CD14-positive monocyte (primary cell): ENCODE results near the gene LGR4. TPM values are rescaled to one million over a fixed set of nuclear protein-coding genes. Genes with fewer than 3 reads are reported as not detected.
A peak's percentile ranks its signal among the peaks of the same experiment; 100 is the strongest.

Source experiments
- DNase-seq, 3 donors: peaks; one replicate each; pipeline ENCODE4 v3.0.0-alpha.2; 2011 to 2022
- H2AFZ ChIP-seq: 2 replicates; pipeline ENCODE4 v1.6.0; 2012; ENCODE audit warnings: mild to moderate bottlenecking, low read depth, low read length, inconsistent platforms; ENCODE audit not compliant: insufficient read depth, poor library complexity, severe bottlenecking
- H3K27ac ChIP-seq, 2 donors: 1 replicate in 1 of 2; 2 replicates in 1 of 2; pipeline ENCODE4 v1.5.1; 2012 to 2013; ENCODE audit warnings: low read length in 2 of 2, control low read depth in 1 of 2, inconsistent platforms in 1 of 2, low read depth in 1 of 2, mild to moderate bottlenecking in 1 of 2
- H3K27me3 ChIP-seq, 2 donors: one replicate each; pipeline versions ENCODE4 v1.6.0 to v1.6.1; 2011 to 2013; ENCODE audit warnings: low read length in 2 of 2; ENCODE audit not compliant: control insufficient read depth in 2 of 2, insufficient read depth in 2 of 2
- H3K36me3 ChIP-seq, 2 donors: replicated peaks in 1 of 2; 1 replicate in 1 of 2; 2 replicates in 1 of 2; pipeline versions ENCODE4 v1.5.1 to v1.6.1; 2012 to 2013; ENCODE audit warnings: low read length in 2 of 2, control low read depth in 1 of 2, inconsistent platforms in 1 of 2, mild to moderate bottlenecking in 1 of 2; ENCODE audit not compliant: insufficient read depth in 2 of 2, control insufficient read depth in 1 of 2
- H3K4me1 ChIP-seq, 2 donors: 1 replicate in 1 of 2; 2 replicates in 1 of 2; pipeline versions ENCODE4 v1.5.1 to v1.6.1; 2012 to 2013; ENCODE audit warnings: low read length in 2 of 2, control low read depth in 1 of 2, inconsistent platforms in 1 of 2, mild to moderate bottlenecking in 1 of 2, moderate library complexity in 1 of 2; ENCODE audit not compliant: insufficient read depth in 2 of 2, control insufficient read depth in 1 of 2
- H3K4me2 ChIP-seq: replicated peaks from 2 replicates; pipeline ENCODE3; 2012; ENCODE audit warnings: low read length, moderate library complexity, mild to moderate bottlenecking; ENCODE audit not compliant: poor library complexity, severe bottlenecking; ENCODE audit errors: extremely low read depth
- H3K4me3 ChIP-seq, 3 experiments: fragments of 200-600 bp in 1 of 3; sonication (generic) in 1 of 3; replicated peaks in 1 of 3; 1 replicate in 2 of 3; 2 replicates in 1 of 3; pipeline ENCODE4 v1.5.1; 2011 to 2013; ENCODE audit warnings: low read length in 3 of 3, mild to moderate bottlenecking in 3 of 3, control low read depth in 2 of 3, low read depth in 2 of 3, inconsistent platforms in 1 of 3, moderate library complexity in 1 of 3
- H3K79me2 ChIP-seq: 2 replicates; pipeline ENCODE4 v1.6.0; 2012; ENCODE audit warnings: mild to moderate bottlenecking, control low read depth, inconsistent platforms, low read length, moderate library complexity; ENCODE audit not compliant: insufficient read depth
- H3K9ac ChIP-seq: 2 replicates; pipeline ENCODE4 v1.6.0; 2017; ENCODE audit warnings: low read length, mild to moderate bottlenecking; ENCODE audit not compliant: insufficient read depth, poor library complexity, severe bottlenecking
- H3K9me3 ChIP-seq, 2 donors: replicated peaks in 1 of 2; 1 replicate in 1 of 2; 2 replicates in 1 of 2; pipeline versions ENCODE4 v1.5.1 to v1.6.1; 2012 to 2013; ENCODE audit warnings: low read length in 2 of 2, control low read depth in 1 of 2; ENCODE audit not compliant: control insufficient read depth in 1 of 2, insufficient read depth in 1 of 2
- H4K20me1 ChIP-seq: 2 replicates; pipeline ENCODE4 v1.6.0; 2012; ENCODE audit warnings: mild to moderate bottlenecking, low read length, control low read depth, moderate library complexity; ENCODE audit not compliant: insufficient read depth
- H3K27ac Mint-ChIP-seq, 7 donors: one replicate each; pipeline ENCODE4 v1.8.0; 2020; ENCODE audit warnings: mild to moderate bottlenecking in 7 of 7, mixed read lengths in 7 of 7, moderate library complexity in 6 of 7, inconsistent platforms in 2 of 7
- H3K27me3 Mint-ChIP-seq, 3 donors: one replicate each; pipeline ENCODE4 v1.8.0; 2021 to 2022; ENCODE audit warnings: low read depth in 3 of 3, mild to moderate bottlenecking in 3 of 3, mixed read lengths in 3 of 3, moderate library complexity in 3 of 3, inconsistent platforms in 1 of 3
- H3K36me3 Mint-ChIP-seq, 2 donors: one replicate each; pipeline ENCODE4 v1.8.0; 2020; ENCODE audit warnings: mixed read lengths in 2 of 2, inconsistent platforms in 1 of 2, mild to moderate bottlenecking in 1 of 2
- H3K4me1 Mint-ChIP-seq: one replicate; pipeline ENCODE4 v1.8.0; 2020; ENCODE audit warnings: mild to moderate bottlenecking, mixed read lengths
- H3K4me3 Mint-ChIP-seq, 2 donors: one replicate each; pipeline ENCODE4 v1.8.0; 2020; ENCODE audit warnings: mild to moderate bottlenecking in 2 of 2, mixed read lengths in 2 of 2, moderate library complexity in 1 of 2
- H3K9me3 Mint-ChIP-seq, 7 donors: one replicate each; pipeline ENCODE4 v1.8.0; 2020 to 2022; ENCODE audit warnings: mixed read lengths in 7 of 7, mild to moderate bottlenecking in 6 of 7, moderate library complexity in 6 of 7, inconsistent platforms in 2 of 7
- CTCF ChIP-seq: fragments of 200-600 bp; IDR thresholded peaks from one replicate; pipeline ENCODE4 v1.8.0; 2022; ENCODE audit warnings: antibody characterized with exemption, mild to moderate bottlenecking
- WGBS: methylation state at CpG from one replicate; pipeline ENCODE4 v1.1.5; 2013; ENCODE audit warnings: missing lambda C conversion rate; ENCODE audit not compliant: insufficient coverage; 5-methylcytosine and 5-hydroxymethylcytosine counted together
- intact Hi-C, 2 donors: fragments of 100-400 bp; cut with micrococcal nuclease; formaldehyde crosslinking; loops; one replicate each; pipeline versions ENCODE4 v1.15.0 to v1.15.1; 2023
- polyA plus RNA-seq, 3 donors: library from polyadenylated mRNA; depleted of rRNA in 1 of 3; unstranded in 2 of 3; stranded (reverse) in 1 of 3; fragments of 300-500 nt in 2 of 3; fragments of >200 nt in 1 of 3; fragmentation: Illumina TruSeq in 2 of 3; gene quantifications; 1 replicate in 2 of 3; 2 replicates in 1 of 3; pipeline ENCODE4 v1.2.3, GENCODE V29; 2012 to 2021

LGR4 gene
- polyA plus RNA-seq, 3 donors, result 0.67 to 0.92 (median 0.72) TPM

GRCh38 chr11:27350511-27350910, 122.1 kb downstream of the LGR4 start:
- Mint-ChIP-seq H3K27ac (no peak overlapping the region), H3K4me3 (no peak overlapping the region), H3K36me3 (peaks cover 5 to 20% of the 10 kb centered on the region in 2 donors), H3K27me3 (no peaks in the 10 kb centered on the region), H3K9me3 (peaks cover 0 to 3% (median 0%) of the 10 kb centered on the region in 7 donors), H3K4me1 (no peaks in the 10 kb centered on the region)
- H3K9ac ChIP-seq, result no peak overlapping the region
- no peak overlapping the region for H3K27ac ChIP-seq
- no peaks in the 10 kb centered on the region for H3K36me3 ChIP-seq
- no peaks in the 10 kb centered on the region for H3K9me3 ChIP-seq
- no peaks in the 10 kb centered on the region for H4K20me1 ChIP-seq
- H3K27me3 ChIP-seq, result no peaks in the 10 kb centered on the region
- no peak overlapping the region for H3K4me3 ChIP-seq
- intact Hi-C loops, result no loop called here
- no peak for TF ChIP-seq CTCF
- no peaks in the 10 kb centered on the region for H3K4me1 ChIP-seq
- H3K79me2 ChIP-seq, result no peaks in the 10 kb centered on the region
- DNase-seq, result no peak
- no peak overlapping the region for H2AFZ ChIP-seq
- no peak overlapping the region for H3K4me2 ChIP-seq

- Mint-ChIP-seq H3K9me3 (peaks cover 0 to 3% (median 0%) of the 10 kb centered on the region in 7 donors), H3K36me3 (peaks cover 5 to 20% of the 10 kb centered on the region in 2 donors), H3K4me3 (no peak overlapping the region), H3K27ac (peak overlapping the region in 1 of 7 donors; percentile 15), H3K4me1 (no peaks in the 10 kb centered on the region), H3K27me3 (no peaks in the 10 kb centered on the region)
- no peaks in the 10 kb centered on the region for H3K4me1 ChIP-seq
- H2AFZ ChIP-seq, result no peak overlapping the region
- no peak overlapping the region for H3K4me3 ChIP-seq
- no peak for TF ChIP-seq CTCF
- H3K79me2 ChIP-seq, result no peaks in the 10 kb centered on the region
- H3K9me3 ChIP-seq, result no peaks in the 10 kb centered on the region
- intact Hi-C loops, result no loop called here
- no peak for DNase-seq
- no peak overlapping the region for H3K4me2 ChIP-seq
- no peak overlapping the region for H3K27ac ChIP-seq
- H3K27me3 ChIP-seq, result no peaks in the 10 kb centered on the region
- WGBS, result 94% methylated on average over 2 of the region's 2 CpGs
- H3K9ac ChIP-seq, result no peak overlapping the region
- H4K20me1 ChIP-seq, result no peaks in the 10 kb centered on the region
- H3K36me3 ChIP-seq, result no peaks in the 10 kb centered on the region
These were observed 122.7 kb downstream of the LGR4 start for GRCh38 chr11:27349919-27350318.
